HuH-7 (cell line): ENCODE results near the gene SMAP1.
"Not testable (repeated sequence)": the region's sequence is repeated elsewhere in the genome, so short reads cannot be mapped to it uniquely, and the experiment has no call there.

Source experiments
- DNase-seq: peaks from one replicate; pipeline ENCODE4 v3.0.0; 2011; ENCODE audit warnings: low spot score

Gene SMAP1

GRCh38 chr6:70740746-70741145, 73.1 kb downstream of the SMAP1 start:
- not testable (repeated sequence) for DNase-seq

- not testable (repeated sequence) for DNase-seq
Measured at GRCh38 chr6:70742462-70742861, 74.8 kb downstream of the SMAP1 start.

DNA sequence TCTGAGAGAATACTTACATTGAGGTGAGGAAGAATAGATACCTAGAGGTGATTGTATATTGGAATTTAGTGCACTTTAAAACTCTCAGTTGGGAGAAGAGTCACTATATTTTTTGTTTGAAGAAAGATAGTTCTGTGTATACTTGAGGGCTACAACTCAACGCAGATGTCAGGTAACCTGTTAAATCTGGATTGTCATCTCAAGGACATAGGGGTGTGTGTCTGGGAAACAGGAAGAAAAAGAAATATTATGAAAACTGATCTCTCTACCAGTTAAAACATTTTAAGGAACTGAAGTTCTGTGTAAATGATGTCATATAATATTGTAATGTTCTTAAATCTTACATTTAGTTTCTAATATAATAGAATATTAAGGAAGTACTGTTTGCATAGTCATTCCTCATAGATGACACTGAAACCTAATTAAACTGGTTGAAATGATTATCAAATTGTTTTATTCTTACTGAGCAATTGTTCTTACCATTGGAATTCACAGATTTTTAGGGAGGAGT, 86.2 kb downstream of the SMAP1 start:
- DNase-seq = no peak

GRCh38 chr6:70758883-70759282, 91.2 kb downstream of the SMAP1 start:
- DNase-seq = no peak

DNA sequence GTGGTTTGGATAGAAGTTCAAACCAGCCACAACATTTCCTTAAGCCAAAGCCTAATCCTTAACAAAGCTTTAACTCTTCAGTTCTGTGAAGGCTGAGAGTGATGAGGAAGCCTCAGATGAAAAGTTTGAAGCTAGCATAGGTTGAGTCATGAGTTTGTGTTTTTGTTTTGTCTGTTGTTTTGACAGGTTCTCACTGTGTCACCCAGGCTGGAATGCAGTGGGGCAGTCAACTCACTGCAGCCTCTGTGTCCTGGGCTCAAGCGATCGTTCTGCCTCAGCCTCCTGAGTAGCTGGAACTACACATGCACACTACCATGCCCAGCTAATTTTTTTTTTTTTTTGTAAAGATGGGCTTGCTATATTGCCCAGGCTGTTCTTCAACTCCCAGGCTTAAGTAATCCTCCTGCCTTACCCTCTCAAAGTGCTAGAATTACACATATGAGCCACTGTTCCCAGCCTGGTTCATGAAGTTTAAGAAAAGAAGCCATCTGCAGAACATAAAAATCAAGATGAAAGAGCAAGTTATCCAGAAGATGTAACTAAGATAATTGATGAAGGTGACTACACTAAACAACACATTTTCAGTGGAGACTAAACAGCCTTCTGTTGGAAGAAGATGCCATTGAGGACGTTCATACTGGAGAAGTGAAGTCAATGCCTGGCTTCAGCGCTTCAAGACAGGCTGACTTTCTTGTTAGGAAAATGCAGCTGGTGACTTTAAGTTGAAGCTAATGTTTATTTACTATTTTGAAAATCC, 96.2 kb downstream of the SMAP1 start:
- no peak for DNase-seq

DNA sequence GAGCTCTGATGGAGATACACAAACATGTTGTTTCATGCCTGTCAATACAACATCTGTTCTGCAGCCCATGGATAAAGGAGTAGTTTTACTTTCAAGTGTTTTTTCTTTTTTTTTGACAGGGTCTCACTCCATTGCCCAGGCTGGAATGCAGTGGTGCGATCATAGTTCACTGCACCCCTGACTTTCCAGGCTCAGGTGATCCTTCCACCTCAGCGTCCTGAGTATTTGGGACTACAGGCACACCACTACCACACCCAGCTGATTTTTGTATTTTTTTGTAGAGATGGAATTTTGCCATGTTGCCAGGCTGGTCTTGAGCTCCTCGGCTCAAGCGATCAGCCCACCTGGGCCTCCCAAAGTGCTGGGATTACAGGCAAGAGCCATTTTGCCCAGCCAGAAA, 97.0 kb downstream of the SMAP1 start:
- no peak for DNase-seq

DNA sequence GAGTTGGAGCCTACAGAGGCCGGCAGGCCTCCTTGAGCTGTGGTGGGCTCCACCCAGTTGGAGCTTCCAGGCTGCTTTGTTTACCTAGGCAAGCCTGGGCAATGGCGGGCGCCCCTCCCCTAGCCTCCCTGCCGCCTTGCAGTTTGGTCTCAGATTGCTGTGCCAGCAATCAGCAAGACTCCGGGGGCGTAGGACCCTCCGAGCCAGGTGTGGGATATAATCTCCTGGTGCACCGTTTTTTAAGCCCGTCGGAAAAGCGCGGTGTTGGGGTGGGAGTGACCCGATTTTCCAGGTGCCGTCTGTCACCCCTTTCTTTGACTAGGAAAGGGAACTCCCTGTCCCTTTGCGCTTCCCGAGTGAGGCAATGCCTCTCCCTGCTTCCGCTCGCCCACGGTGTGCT, 103.7 kb downstream of the SMAP1 start:
- not testable (repeated sequence) for DNase-seq

DNA sequence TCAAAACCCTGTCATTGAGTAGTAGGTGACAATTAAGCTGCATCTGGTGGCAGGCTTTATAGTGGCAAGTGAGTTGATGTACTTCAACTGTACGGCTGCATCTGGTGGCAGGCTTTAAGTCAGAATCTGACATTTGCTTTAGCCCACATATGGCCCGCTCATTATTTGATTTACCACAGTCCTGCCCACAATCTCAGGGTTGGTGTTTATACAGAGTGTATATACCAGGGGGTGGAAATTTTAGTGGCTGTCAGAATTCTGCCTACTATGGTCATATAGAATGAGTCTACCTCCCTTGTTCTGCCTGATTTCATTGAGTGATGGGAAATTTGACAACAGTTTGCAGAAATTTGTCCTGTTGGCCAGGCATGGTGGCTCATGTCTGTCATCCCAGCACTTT, 112.3 kb downstream of the SMAP1 start:
- DNase-seq = no peak

- DNase-seq = no peak
Measured at GRCh38 chr6:70790483-70791224, 123.0 kb downstream of the SMAP1 start.

DNA sequence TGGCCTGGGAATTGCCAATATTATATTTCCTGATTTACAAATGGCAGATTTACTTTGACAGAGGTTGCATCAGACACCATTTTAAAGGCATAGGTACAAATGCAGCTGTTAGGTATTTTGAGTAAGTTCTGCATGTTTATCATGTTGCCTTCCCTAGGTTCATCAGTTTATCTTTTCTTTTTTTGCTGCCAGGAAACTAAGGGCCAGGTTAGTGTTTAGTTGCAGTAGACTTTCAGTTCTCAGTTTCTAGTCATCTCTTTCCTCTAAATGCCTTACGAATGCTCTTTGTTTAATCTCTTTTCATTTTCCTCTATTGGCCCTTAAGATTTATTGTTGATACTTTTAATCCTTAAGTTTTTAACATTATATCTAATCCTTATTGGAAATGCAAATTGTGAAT, 129.9 kb downstream of the SMAP1 start:
- no peak for DNase-seq

DNA sequence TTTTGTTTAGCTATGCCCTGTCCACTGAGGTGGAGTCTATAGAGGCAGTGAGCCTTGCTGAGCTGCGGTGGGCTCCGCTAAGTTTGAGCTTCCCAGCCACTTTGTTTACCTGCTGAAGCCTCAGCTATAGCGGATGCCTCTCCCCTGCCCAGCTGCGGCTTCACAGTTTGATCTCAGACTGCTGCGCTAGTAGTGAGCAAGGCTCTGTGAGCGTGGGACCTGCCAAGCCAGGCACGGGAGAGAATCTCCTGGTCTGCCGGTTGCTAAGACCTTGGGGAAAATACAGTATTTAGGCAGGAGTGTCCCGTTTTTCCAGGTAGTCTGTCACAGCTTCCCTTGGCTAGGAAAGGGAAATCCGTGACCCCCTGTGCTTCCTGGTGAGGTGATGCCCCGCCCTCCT, 138.4 kb downstream of the SMAP1 start:
- DNase-seq = no peak

DNA sequence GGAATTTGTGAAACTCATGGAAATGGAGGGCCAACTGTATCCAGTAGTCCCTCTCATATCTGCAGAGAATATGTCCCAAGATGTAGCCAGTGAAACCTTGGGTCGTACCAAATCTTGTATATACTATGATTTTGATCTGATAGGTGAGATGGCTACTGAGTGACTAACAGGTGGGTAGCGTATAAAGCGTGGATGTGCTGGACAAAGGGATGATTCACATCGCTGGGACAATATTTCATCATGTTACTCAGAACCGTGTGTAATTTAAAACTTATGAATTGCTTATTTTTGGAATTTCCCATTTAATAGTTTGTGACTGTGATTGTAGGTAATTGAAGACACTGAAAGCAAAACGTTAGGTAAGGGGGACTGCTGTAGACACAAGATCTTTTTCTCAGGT, 144.1 kb downstream of the SMAP1 start:
- no peak for DNase-seq

- DNase-seq = no peak
Measured at GRCh38 chr6:70813885-70814284, 146.2 kb downstream of the SMAP1 start.

- DNase-seq = no peak
Measured at GRCh38 chr6:70819646-70820045, 152.0 kb downstream of the SMAP1 start.

DNA sequence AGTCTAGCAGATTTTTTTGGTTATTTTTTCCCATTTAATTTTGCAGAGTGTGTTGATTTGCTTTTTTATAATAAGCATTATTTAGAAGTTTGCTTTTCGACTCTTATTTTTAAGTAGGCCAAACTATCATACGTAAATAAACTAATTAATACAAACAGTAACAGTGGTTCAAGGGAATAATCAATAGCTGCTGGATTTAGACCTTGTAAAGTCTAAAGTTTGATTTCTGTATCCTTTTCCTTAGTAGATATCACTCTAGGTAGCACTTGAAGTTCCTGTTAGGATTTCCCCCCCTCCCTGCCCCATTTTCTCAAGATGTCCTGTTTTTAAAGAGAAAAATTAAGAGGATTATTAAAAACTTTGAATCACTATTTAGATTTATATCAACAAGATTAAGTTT, 153.1 kb downstream of the SMAP1 start:
- DNase-seq = no peak

- no peak for DNase-seq
Measured at GRCh38 chr6:70821751-70822150, 154.1 kb downstream of the SMAP1 start.

GRCh38 chr6:70823651-70824050, 156.0 kb downstream of the SMAP1 start:
- DNase-seq = no peak

DNA sequence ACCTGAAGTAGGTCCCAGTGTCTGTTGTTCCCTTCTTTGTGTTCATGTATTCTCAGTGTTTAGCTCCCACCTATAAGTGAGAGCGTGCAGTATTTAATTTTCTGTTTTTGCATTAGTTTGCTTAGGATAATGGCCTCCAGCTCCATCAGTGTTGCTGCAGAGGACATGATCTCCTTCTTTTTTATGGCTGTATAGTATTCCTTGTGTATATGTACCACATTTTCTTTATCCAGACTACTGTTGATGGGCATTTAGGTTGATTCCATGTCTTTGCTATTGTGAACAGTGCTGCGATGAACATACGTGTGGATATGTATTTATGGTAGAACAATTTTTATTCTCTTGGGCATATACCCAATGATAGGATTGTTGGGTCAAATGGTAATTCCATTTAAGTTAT, 163.7 kb downstream of the SMAP1 start:
- no peak for DNase-seq

GRCh38 chr6:70834520-70834919, 166.8 kb downstream of the SMAP1 start:
- no peak for DNase-seq

DNA sequence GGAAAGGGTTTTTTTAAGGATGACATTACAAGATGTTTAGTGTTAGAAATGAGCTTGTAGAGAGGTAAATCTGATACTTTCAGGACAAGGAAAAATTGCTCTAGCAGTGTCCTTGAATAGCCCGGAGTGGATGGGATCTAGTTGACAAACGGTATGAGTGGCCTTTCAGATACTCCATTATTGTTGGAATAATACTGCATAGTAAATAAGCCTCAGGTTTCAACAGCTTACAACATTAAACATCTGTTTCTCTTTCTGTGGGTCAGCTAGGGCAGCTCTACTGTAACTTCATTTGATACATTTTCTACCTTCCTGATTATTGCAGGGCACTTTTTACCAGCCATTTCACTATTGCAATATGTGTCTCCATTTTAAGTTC, 171.2 kb downstream of the SMAP1 start:
- no peak for DNase-seq

DNA sequence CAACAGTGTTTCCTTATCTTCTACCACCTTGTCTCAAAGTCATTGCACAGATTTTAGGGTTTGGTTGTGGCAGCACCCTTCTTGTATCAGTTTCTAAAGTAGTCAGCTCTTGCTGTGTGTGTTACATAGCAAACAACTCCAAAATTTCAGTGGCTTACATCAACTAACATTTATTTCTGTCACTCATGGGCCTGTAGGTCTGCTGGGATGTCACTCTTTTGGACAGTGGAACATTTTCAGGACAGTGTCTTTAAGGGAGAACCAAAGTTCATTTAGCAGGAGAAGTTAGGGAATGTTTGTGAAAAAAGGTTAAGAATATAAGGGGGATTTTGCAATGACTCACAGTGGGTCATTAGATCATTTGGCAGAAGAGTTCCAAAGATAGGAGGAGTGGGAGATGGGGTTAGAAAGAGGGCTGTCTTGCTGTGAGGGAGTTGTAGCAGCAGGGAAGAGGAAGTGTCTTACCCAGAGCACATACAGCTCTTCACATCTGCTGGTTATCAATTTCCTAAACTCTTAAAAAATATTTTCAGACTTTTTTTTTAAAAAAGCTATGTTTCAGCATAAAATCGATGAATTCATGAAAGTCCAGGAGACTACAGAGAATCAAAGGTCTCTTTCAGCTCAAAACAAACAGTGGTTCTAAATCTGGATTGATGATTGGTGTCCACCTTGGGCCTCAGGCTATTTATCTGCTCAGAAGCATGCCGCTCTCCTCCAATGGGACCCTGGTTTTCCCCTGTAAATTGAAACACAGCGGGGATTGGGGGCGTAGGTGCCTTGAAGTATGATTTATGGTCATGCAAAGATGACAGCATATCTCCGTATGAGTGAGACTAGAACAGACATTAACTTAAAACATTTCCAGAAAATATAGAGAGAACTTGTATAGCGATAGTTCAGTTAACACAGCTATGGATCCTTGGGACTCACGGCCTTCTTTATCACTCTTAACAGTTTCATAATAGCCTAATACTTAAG, 171.9 kb downstream of the SMAP1 start:
- no peak for DNase-seq

DNA sequence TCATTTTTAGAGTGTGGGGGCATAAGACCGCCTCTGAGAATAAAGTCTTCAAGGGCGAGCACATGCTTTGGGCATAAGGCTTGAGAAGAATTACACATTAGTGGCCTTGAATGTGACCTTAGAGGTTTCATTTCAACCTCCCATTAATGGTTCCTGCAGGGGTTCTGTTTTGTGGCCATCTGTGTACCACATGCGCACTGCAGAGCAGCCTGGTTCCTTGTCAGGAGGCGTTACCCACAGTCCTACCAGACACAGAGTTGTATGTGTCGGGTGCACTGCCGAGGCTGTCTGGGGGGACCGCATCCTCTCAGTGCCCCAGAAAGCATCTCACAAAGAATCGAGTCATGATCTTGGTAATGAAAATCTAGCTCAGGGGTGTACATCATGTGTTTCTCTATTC, 173.4 kb downstream of the SMAP1 start:
- no peak for DNase-seq
